Activated T-cell treated with anti-CD3 and anti-CD28 coated beads, Interleukin-2, amount 50 U/mL, for 1 hour (primary cell): Measurements from ENCODE around the gene KCNAB2.
A peak's percentile ranks its signal among the peaks of the same experiment; 100 is the strongest.

ENCODE experiments used
- DNase-seq: peaks from one replicate; pipeline ENCODE4 v3.0.0-alpha.2; 2020

Gene KCNAB2

GRCh38 chr1:6033124-6033523, 12.6 kb upstream of the KCNAB2 start:
- no peak for DNase-seq

GRCh38 chr1:6033986-6034749, 11.5 kb upstream of the KCNAB2 start:
- DNase-seq, result peak; percentile 54

- no peak for DNase-seq
Measured at GRCh38 chr1:6034750-6035096, 11.0 kb upstream of the KCNAB2 start.

- no peak for DNase-seq
Measured at GRCh38 chr1:6035303-6035702, 10.4 kb upstream of the KCNAB2 start.

GRCh38 chr1:6035719-6036118, 10.0 kb upstream of the KCNAB2 start:
- DNase-seq, result no peak

- no peak for DNase-seq
Measured at GRCh38 chr1:6037338-6037762, 8.3 kb upstream of the KCNAB2 start.

- DNase-seq, result no peak
Measured at GRCh38 chr1:6038603-6039002, 7.1 kb upstream of the KCNAB2 start.

GRCh38 chr1:6039031-6039430, 6.7 kb upstream of the KCNAB2 start:
- no peak for DNase-seq

- DNase-seq, result no peak
Measured at GRCh38 chr1:6040444-6040843, 5.2 kb upstream of the KCNAB2 start.

- DNase-seq, result no peak
Measured at GRCh38 chr1:6040861-6041415, 4.8 kb upstream of the KCNAB2 start.

GRCh38 chr1:6041432-6042062, 4.1 kb upstream of the KCNAB2 start:
- DNase-seq, result peak; percentile 36

- no peak for DNase-seq
Measured at GRCh38 chr1:6043561-6043960, 2.1 kb upstream of the KCNAB2 start.

- DNase-seq, result no peak
Measured at GRCh38 chr1:6044481-6045109, 1.1 kb upstream of the KCNAB2 start.

- no peak for DNase-seq
Measured at GRCh38 chr1:6045110-6045502, 582 bp upstream of the KCNAB2 start.

- DNase-seq, result no peak
Measured at GRCh38 chr1:6046279-6046678, 591 bp downstream of the KCNAB2 start.

- no peak for DNase-seq
Measured at GRCh38 chr1:6048179-6048867, 2.6 kb downstream of the KCNAB2 start.

- DNase-seq, result no peak
Measured at GRCh38 chr1:6049419-6049818, 3.7 kb downstream of the KCNAB2 start.

GRCh38 chr1:6051423-6051822, 5.7 kb downstream of the KCNAB2 start:
- DNase-seq, result no peak

- peak; percentile 46 for DNase-seq
Measured at GRCh38 chr1:6052543-6053205, 7.0 kb downstream of the KCNAB2 start.

- no peak for DNase-seq
Measured at GRCh38 chr1:6053206-6053546, 7.5 kb downstream of the KCNAB2 start.

- no peak for DNase-seq
Measured at GRCh38 chr1:6054596-6054995, 8.9 kb downstream of the KCNAB2 start.

GRCh38 chr1:6056572-6056948, 10.9 kb downstream of the KCNAB2 start:
- no peak for DNase-seq
